ENCODE measurements around the gene ZBTB20. TPM values are rescaled to one million over a fixed set of nuclear protein-coding genes. Genes with fewer than 3 reads are reported as not detected.

ZBTB20 gene
- total RNA-seq, 1 donor from 2014 or later, result 21.4 TPM

DNA sequence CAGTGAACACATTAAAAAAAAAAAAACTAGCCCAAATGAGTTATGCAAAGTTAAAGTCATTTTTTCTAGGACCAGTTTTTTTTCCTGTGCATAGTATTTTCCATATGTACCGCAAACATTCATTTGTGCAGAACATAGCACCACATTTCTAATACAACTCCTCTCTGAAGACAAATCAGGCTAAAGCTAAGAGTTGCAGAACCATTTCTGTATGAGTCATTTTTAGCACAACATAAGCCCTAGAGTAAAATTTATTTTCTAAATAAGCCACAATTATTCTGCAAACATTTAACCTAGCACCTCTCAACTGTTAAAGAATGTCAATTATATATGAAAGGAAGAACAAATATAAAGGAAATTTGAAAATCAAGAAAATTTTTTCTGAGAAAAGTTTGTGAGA is 477.5 kb downstream of the ZBTB20 start:
- Histone ChIP-seq H4K20me1 (ENCODE audit: insufficient read depth, low read length) (no peaks in the 10 kb centered on the region), H3K4me3 (ENCODE audit: insufficient read depth, low read depth, low read length) (no peak overlapping the region), H3K79me2 (ENCODE audit: insufficient read depth, low read length) (no peaks in the 10 kb centered on the region), H3K9ac (ENCODE audit: low read length) (no peak overlapping the region), H3K4me2 (ENCODE audit: low read length) (no peak overlapping the region), H3K9me3 (ENCODE audit: insufficient read depth, low read depth, low read length) (no peaks in the 10 kb centered on the region), H3K36me3 (ENCODE audit: insufficient read depth, low read length) (no peaks in the 10 kb centered on the region), H2AFZ (ENCODE audit: low read depth, low read length) (no peak overlapping the region), H3K27ac (ENCODE audit: low read depth, low read length) (no peak overlapping the region), H3K4me1 (ENCODE audit: insufficient read depth, low read length) (peaks cover 9% of the 10 kb centered on the region), H3K27me3 (ENCODE audit: insufficient read depth, low read length) (no peaks in the 10 kb centered on the region)
- TF ChIP-seq, protein P1, sequence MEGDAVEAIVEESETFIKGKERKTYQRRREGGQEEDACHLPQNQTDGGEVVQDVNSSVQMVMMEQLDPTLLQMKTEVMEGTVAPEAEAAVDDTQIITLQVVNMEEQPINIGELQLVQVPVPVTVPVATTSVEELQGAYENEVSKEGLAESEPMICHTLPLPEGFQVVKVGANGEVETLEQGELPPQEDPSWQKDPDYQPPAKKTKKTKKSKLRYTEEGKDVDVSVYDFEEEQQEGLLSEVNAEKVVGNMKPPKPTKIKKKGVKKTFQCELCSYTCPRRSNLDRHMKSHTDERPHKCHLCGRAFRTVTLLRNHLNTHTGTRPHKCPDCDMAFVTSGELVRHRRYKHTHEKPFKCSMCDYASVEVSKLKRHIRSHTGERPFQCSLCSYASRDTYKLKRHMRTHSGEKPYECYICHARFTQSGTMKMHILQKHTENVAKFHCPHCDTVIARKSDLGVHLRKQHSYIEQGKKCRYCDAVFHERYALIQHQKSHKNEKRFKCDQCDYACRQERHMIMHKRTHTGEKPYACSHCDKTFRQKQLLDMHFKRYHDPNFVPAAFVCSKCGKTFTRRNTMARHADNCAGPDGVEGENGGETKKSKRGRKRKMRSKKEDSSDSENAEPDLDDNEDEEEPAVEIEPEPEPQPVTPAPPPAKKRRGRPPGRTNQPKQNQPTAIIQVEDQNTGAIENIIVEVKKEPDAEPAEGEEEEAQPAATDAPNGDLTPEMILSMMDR (IDR thresholded peaks at IDR 0.05; ENCODE audit: insufficient read depth, low read depth, low read length), result no peak
- TF ChIP-seq EZH2 (IDR thresholded peaks at IDR 0.05; ENCODE audit: insufficient read depth, low read length), result no peak
- FAIRE-seq, result no peak
- no peak overlapping the region for H3K27ac Mint-ChIP-seq (ENCODE audit: unreplicated experiment)
- DNase-seq (ENCODE audit: low read depth), result no peak
- H3K36me3 Mint-ChIP-seq (ENCODE audit: low read depth, unreplicated experiment), result no peaks in the 10 kb centered on the region
- H3K4me1 Mint-ChIP-seq (ENCODE audit: low read depth, unreplicated experiment), result peaks cover 44% of the 10 kb centered on the region
- no peaks in the 10 kb centered on the region for H3K9me3 Mint-ChIP-seq (ENCODE audit: unreplicated experiment)
- no peak overlapping the region for H3K4me3 Mint-ChIP-seq (ENCODE audit: unreplicated experiment)
- H3K27me3 Mint-ChIP-seq (ENCODE audit: low read depth, unreplicated experiment), result no peaks in the 10 kb centered on the region

DNA sequence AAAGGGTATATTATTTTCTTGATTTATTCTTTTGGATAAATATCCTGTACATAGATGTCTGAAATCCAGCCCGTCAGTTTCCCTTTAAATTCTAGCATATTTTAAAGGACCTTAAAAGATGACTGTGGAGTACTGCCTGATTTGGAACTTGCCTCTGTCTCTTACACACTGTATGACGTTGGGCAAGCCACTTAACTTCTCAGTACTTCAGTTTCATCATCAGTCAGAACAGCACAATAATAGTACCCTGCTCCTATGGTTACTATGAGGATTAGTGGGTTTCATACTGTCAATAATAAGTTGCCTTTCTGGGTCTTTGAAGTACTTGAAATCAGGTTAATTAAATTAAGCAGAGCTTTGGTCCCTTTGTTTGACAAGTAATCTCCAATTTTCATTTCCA is 479.0 kb downstream of the ZBTB20 start:
- H3K27ac ChIP-seq (ENCODE audit: low read depth, low read length), result no peak overlapping the region
- Mint-ChIP-seq H3K4me3 (ENCODE audit: unreplicated experiment) (no peak overlapping the region), H3K36me3 (ENCODE audit: low read depth, unreplicated experiment) (no peaks in the 10 kb centered on the region), H3K27me3 (ENCODE audit: low read depth, unreplicated experiment) (no peaks in the 10 kb centered on the region), H3K27ac (ENCODE audit: unreplicated experiment) (no peak overlapping the region), H3K4me1 (ENCODE audit: low read depth, unreplicated experiment) (peaks cover 34% of the 10 kb centered on the region), H3K9me3 (ENCODE audit: unreplicated experiment) (peaks cover 3% of the 10 kb centered on the region)
- H3K36me3 ChIP-seq (ENCODE audit: insufficient read depth, low read length), result no peaks in the 10 kb centered on the region
- H3K4me3 ChIP-seq (ENCODE audit: insufficient read depth, low read depth, low read length), result no peak overlapping the region
- H4K20me1 ChIP-seq (ENCODE audit: insufficient read depth, low read length), result no peaks in the 10 kb centered on the region
- H2AFZ ChIP-seq (ENCODE audit: low read depth, low read length), result no peak overlapping the region
- H3K9me3 ChIP-seq (ENCODE audit: insufficient read depth, low read depth, low read length), result no peaks in the 10 kb centered on the region
- DNase-seq (ENCODE audit: low read depth), result no peak
- no peaks in the 10 kb centered on the region for H3K79me2 ChIP-seq (ENCODE audit: insufficient read depth, low read length)
- no peaks in the 10 kb centered on the region for H3K4me1 ChIP-seq (ENCODE audit: insufficient read depth, low read length)
- TF ChIP-seq, protein P1 (IDR thresholded peaks at IDR 0.05; ENCODE audit: insufficient read depth, low read depth, low read length), result no peak
- no peak for TF ChIP-seq EZH2 (IDR thresholded peaks at IDR 0.05; ENCODE audit: insufficient read depth, low read length)
- FAIRE-seq, result no peak
- H3K9ac ChIP-seq (ENCODE audit: low read length), result no peak overlapping the region
- no peak overlapping the region for H3K4me2 ChIP-seq (ENCODE audit: low read length)
- no peaks in the 10 kb centered on the region for H3K27me3 ChIP-seq (ENCODE audit: insufficient read depth, low read length)

DNA sequence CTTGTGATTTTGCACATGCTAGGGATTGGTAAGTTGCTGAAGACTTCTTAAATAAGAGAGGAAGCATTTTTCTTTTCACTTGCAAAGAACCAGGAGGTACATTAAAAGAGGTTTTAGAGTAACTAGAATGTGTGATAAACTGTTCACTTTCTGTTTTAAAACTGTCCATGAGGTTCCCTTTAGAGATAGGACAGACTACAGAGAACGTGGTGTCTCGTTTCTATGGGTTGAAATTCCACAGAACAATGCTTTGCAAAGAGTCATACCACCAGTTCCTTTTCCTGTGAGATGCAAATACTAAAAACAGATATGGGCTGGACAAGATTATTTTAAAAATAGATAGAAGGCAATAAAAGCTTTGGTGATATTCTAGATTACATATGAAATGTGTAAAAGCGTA is 480.5 kb downstream of the ZBTB20 start:
- no peaks in the 10 kb centered on the region for H3K27me3 Mint-ChIP-seq (ENCODE audit: low read depth, unreplicated experiment)
- peaks cover 3% of the 10 kb centered on the region for H3K9me3 Mint-ChIP-seq (ENCODE audit: unreplicated experiment)
- FAIRE-seq (no peak), DNase-seq (ENCODE audit: low read depth) (no peak)
- TF ChIP-seq, protein P1 (IDR thresholded peaks at IDR 0.05; ENCODE audit: insufficient read depth, low read depth, low read length), result no peak
- no peak for TF ChIP-seq EZH2 (IDR thresholded peaks at IDR 0.05; ENCODE audit: insufficient read depth, low read length)
- no peak overlapping the region for H3K4me2 ChIP-seq (ENCODE audit: low read length)
- H3K4me3 Mint-ChIP-seq (ENCODE audit: unreplicated experiment), result no peak overlapping the region
- H3K36me3 Mint-ChIP-seq (ENCODE audit: low read depth, unreplicated experiment), result no peaks in the 10 kb centered on the region
- no peak overlapping the region for H3K27ac ChIP-seq (ENCODE audit: low read depth, low read length)
- no peaks in the 10 kb centered on the region for H3K36me3 ChIP-seq (ENCODE audit: insufficient read depth, low read length)
- H3K4me3 ChIP-seq (ENCODE audit: insufficient read depth, low read depth, low read length), result no peak overlapping the region
- peak overlapping the region; percentile 48 for H3K27ac Mint-ChIP-seq (ENCODE audit: unreplicated experiment)
- H3K9ac ChIP-seq (ENCODE audit: low read length), result no peak overlapping the region
- H3K4me1 ChIP-seq (ENCODE audit: insufficient read depth, low read length), result no peaks in the 10 kb centered on the region
- H2AFZ ChIP-seq (ENCODE audit: low read depth, low read length), result no peak overlapping the region
- H3K27me3 ChIP-seq (ENCODE audit: insufficient read depth, low read length), result no peaks in the 10 kb centered on the region
- peaks cover 31% of the 10 kb centered on the region for H3K4me1 Mint-ChIP-seq (ENCODE audit: low read depth, unreplicated experiment)
- no peaks in the 10 kb centered on the region for H3K79me2 ChIP-seq (ENCODE audit: insufficient read depth, low read length)
- no peaks in the 10 kb centered on the region for H3K9me3 ChIP-seq (ENCODE audit: insufficient read depth, low read depth, low read length)
- H4K20me1 ChIP-seq (ENCODE audit: insufficient read depth, low read length), result no peaks in the 10 kb centered on the region
